ENCODE data around the gene PRKAR1B.

The PRKAR1B gene

DNA sequence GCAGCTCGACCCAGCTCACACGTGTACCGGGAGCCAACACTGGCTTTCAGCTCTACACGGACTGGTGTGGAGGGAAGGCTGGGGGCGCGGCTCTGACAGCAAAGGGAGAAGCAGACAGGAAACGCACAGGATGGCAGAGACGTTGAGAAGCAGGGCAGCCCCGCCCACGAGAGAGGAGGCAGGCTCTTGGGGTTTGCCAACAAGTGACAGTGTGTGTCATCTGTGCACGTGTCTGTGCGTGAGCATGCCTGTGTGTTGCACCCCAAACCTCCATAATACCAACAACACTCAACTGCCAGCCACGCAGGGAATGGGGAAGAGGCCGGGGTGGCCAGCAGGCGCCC, 143.0 kb downstream of the PRKAR1B start:
- DNase-seq, result no peak

DNA sequence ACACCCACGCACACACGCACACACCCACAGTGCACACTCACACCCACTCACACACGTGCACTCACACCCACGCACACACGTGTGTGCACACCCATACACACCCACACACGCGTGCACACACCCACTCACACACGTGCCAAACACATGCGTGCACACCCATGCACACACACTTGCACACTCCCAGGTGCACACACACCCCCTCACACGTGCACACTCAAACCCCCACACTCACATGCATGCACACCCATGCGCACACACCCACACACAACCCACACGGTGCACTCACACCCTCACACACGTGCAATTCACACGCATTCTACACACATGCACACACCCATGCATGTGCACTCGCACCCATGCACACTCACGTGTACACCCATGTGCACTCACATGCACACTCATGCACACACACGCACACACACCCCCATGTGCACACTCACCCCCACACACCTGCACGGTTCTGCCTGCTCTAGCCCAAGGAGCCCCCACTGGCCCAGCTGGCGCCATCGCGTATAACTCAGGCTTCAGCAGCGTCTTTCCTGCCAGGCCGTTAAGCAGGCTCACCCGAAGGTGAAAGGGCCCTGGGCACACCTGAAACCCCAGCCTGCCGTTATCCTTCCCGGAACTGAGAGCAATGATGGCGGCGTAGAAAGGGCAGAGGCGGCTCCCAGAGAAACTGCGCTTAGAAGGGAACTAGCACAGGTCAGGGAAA, 143.5 kb downstream of the PRKAR1B start:
- no peak for DNase-seq

GRCh38 chr7:582931-583330, 144.2 kb downstream of the PRKAR1B start:
- no peak for DNase-seq

DNA sequence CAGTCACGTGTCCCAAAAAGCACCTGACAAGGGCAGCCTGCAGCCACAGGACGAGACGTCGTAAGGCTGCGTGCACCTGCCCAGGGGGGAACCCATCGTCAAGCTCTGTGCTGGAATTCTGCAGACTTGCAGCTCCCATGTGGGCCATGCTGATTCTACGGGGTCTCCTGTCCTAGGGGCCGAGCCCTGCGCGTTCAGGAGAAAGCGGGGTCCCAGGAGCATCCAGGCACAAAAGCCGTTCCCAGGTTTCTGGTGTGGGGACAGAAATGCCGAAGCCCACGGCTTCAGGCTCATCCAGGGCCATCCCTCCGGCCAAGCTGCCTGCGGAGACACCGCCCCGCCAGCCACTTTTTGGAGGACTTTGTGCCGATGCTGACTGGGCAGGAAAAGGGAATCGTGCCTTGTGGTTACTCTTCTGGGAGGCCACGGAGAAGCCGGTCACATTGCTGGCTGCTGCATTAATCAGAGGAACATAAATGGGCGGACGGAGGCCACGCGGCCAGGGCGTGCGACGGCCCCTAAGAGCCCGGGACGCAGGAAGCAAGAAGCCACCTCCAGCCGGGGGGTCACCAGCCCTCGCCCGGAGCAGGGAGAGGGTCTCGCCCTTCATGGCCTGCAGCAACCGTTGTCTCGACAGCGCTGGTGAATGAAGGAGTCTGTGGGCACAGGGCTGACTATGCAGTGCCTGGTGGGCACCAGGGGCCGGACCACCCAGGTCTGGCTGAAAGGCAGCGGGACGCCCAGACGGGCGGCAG, 144.8 kb downstream of the PRKAR1B start:
- DNase-seq, result no peak

- no peak for DNase-seq
Observed at GRCh38 chr7:578386-578785, 148.7 kb downstream of the PRKAR1B start.

GRCh38 chr7:577741-578370, 149.2 kb downstream of the PRKAR1B start:
- no peak for DNase-seq

DNA sequence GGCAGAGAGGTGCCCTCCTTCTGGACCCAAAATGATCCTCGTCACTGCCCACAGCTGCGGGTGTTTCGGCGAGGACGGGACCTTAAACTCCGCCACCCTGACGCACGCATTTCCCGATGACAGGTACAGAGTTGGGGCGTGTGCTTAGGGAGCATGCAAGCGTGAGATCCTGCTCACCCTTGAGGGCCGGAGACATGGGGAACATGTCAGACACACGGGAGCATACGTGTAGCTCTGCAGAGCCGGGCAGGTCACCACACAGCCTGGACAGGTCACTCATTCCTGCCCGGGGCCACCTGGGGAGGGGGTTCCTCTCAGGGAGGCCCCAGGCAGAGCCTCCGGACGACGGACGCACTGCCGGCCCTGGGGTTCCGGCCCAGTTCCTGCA, 149.8 kb downstream of the PRKAR1B start:
- DNase-seq, result no peak

- DNase-seq, result no peak
Observed at GRCh38 chr7:576524-577277, 150.4 kb downstream of the PRKAR1B start.

GRCh38 chr7:575425-576366, 151.4 kb downstream of the PRKAR1B start:
- no peak for DNase-seq

DNA sequence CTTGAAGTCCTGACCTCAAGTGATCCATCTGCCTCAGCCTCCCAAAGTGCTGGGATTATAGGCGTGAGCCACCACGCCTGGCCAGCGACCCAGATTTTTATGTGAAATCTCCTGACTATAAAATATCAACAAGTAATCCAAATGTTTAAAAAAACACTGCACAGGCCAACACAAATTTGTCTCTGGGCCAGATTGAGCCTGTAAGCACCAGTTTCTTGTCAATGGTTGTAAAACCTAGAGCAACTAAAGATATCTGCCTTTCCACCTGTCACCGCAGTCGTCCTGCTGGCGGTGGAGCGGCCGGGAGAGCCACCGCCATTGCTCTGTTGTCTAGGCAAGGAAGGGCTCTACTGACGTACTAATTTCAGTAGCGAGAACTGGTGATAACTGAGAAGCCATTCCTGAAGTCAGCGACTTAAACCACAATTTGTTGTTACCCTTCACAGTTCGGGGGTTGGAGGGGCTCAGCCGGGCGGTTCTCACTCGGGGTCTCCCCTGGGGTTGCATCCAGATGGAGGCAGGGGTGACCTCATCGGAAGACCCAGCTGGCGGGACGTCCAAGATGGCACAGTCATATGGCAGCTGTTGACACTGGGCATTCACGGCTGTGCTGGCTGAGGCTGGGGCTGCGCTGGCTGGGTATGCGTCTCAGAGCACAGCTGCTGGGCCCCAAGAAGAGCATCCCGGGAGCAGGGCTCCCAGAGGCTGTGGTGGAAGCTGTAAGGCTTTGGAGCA, 152.3 kb downstream of the PRKAR1B start:
- no peak for DNase-seq

- DNase-seq, result no peak
Observed at GRCh38 chr7:573933-574381, 153.1 kb downstream of the PRKAR1B start.

GRCh38 chr7:573269-573932, 153.7 kb downstream of the PRKAR1B start:
- no peak for DNase-seq

GRCh38 chr7:572416-573268, 154.4 kb downstream of the PRKAR1B start:
- no peak for DNase-seq

GRCh38 chr7:571718-572415, 155.2 kb downstream of the PRKAR1B start:
- DNase-seq, result no peak

- DNase-seq, result no peak
Observed at GRCh38 chr7:571096-571717, 155.9 kb downstream of the PRKAR1B start.

DNA sequence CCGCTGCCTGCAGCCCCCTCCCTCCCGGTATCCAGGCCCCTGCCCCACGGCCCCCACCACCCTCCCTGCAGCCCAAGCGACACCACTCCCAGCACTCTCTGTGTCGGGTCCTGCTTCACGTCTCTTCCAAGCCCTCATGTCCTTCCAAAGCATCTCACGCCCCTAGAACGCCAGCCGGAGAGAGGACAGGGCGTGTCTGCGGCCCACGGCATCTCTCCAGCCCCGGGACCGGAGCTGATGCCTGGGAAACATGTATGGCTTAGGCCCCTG, 156.3 kb downstream of the PRKAR1B start:
- no peak for DNase-seq

- no peak for DNase-seq
Observed at GRCh38 chr7:569996-570800, 156.9 kb downstream of the PRKAR1B start.
